PC-9 (cell line): ENCODE results near the gene GEMIN5. TPM values are rescaled to one million over a fixed set of nuclear protein-coding genes. Genes with fewer than 3 reads are reported as not detected.
"Not testable (repeated sequence)": the region's sequence is repeated elsewhere in the genome, so short reads cannot be mapped to it uniquely, and the experiment has no call there.

Experiments
- BruUV-seq: library from RNA; stranded (reverse); fragments of 400-500 nt; replicated peaks from 2 replicates; lab custom pipeline; 2021; lab: Mats Ljungman, UMichigan
- CTCF ChIA-PET: fragments of 300-600 bp; sonication (Branson Sonifier 250); formaldehyde crosslinking; loops from one replicate; lab custom pipeline; 2022; ENCODE audit warnings: antibody characterized with exemption; lab: Charles Lee
- POLR2A ChIA-PET: fragments of 300-600 bp; sonication (Branson Sonifier 250); formaldehyde crosslinking; loops from one replicate; lab custom pipeline; 2022; ENCODE audit warnings: antibody characterized with exemption; ENCODE audit not compliant: unreplicated experiment; lab: Charles Lee
- DNase-seq, 2 experiments: peaks; one replicate each; pipeline versions ENCODE4 v3.0.0 to v3.0.0-alpha.2; 2015 to 2022; ENCODE audit warnings: mixed read lengths in 1 of 2
- H2AFZ ChIP-seq: fragments of 200-600 bp; sonication (generic); 2 replicates; pipeline ENCODE4 v1.8.1; 2017; ENCODE audit warnings: antibody characterized with exemption
- H3F3A ChIP-seq: fragments of 200-600 bp; sonication (generic); 2 replicates; pipeline ENCODE4 v1.8.1; 2017; ENCODE audit warnings: antibody characterized with exemption, mild to moderate bottlenecking, low read depth; ENCODE audit not compliant: insufficient read depth
- H3K27ac ChIP-seq: fragments of 200-600 bp; sonication (generic); 2 replicates; pipeline ENCODE4 v1.6.1; 2016; ENCODE audit warnings: mixed run types
- H3K27me3 ChIP-seq: fragments of 200-600 bp; sonication (generic); 2 replicates; pipeline ENCODE4 v1.6.1; 2016; ENCODE audit warnings: low read depth, mixed run types; ENCODE audit not compliant: insufficient read depth
- H3K36me3 ChIP-seq: fragments of 200-600 bp; sonication (generic); 2 replicates; pipeline ENCODE4 v1.6.1; 2016; ENCODE audit warnings: low read depth, mixed run types
- H3K4me1 ChIP-seq: fragments of 200-600 bp; sonication (generic); replicated peaks from 2 replicates; pipeline ENCODE4 v1.6.1; 2016; ENCODE audit warnings: mixed run types; ENCODE audit not compliant: insufficient read depth
- H3K4me2 ChIP-seq: fragments of 200-600 bp; sonication (generic); 2 replicates; pipeline ENCODE4 v1.6.1; 2017; ENCODE audit warnings: mixed run types
- H3K4me3 ChIP-seq: fragments of 200-600 bp; sonication (generic); 2 replicates; pipeline ENCODE4 v1.6.1; 2016; ENCODE audit warnings: mixed run types
- H3K79me2 ChIP-seq: fragments of 200-600 bp; sonication (generic); 2 replicates; pipeline ENCODE4 v1.6.1; 2017; ENCODE audit warnings: low read depth, mixed run types
- H3K9me2 ChIP-seq: fragments of 200-600 bp; sonication (generic); 2 replicates; pipeline ENCODE4 v1.8.1; 2017; ENCODE audit warnings: mild to moderate bottlenecking; ENCODE audit not compliant: insufficient read depth
- H3K9me3 ChIP-seq: fragments of 200-600 bp; sonication (generic); 2 replicates; pipeline ENCODE4 v1.8.1; 2016; ENCODE audit warnings: low read depth; ENCODE audit not compliant: insufficient read depth
- H4K20me1 ChIP-seq: fragments of 200-600 bp; sonication (generic); 2 replicates; pipeline ENCODE4 v1.8.1; 2017; ENCODE audit not compliant: insufficient read depth
- EZH2 ChIP-seq: fragments of 200-600 bp; sonication (generic); IDR thresholded peaks from 2 replicates; pipeline ENCODE4 v1.8.0; 2017; ENCODE audit warnings: antibody characterized with exemption, low read depth
- intact Hi-C: fragments of 100-400 bp; cut with micrococcal nuclease; formaldehyde crosslinking; loops from one replicate; pipeline ENCODE4 v1.10.0; 2022; ENCODE audit not compliant: unreplicated experiment
- total RNA-seq: library from RNA; stranded (reverse); gene quantifications from 2 replicates; pipeline ENCODE4 v1.2.3, GENCODE V29; 2021
- TF ChIP-seq, protein P1 (sequence below): fragments of 200-600 bp; sonication (generic); conservative IDR thresholded peaks from 2 replicates; pipeline ENCODE4 v1.6.1; 2017; ENCODE audit warnings: mixed run types, antibody characterized with exemption, mild to moderate bottlenecking, moderate library complexity

Gene GEMIN5
- total RNA-seq, 1 experiment from 2014 or later = 18.6 TPM

DNA sequence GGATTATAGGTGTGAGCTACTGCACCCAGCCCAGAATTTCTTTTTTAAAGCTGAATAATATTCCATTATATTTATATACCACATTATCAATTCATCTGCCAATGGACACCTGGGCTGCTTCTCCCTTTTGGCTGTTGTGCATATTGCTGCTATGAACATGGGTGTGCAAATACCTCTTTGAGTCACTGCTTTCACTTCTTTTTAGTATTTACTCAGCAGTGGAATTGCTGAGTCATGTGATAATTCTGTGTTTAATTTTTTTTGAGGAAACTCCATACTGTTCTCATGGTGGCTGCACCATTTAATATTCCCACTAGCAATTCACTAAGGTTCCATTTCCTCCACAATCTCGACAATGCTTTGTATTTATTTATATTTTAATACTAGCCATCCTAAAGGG is 39.4 kb upstream of the GEMIN5 start:
- no peaks in the 10 kb centered on the region for H3K27me3 ChIP-seq
- H3K4me3 ChIP-seq = no peak overlapping the region
- no peaks in the 10 kb centered on the region for H3K79me2 ChIP-seq
- H3F3A ChIP-seq = no peaks in the 10 kb centered on the region
- no peaks in the 10 kb centered on the region for H3K36me3 ChIP-seq
- H3K9me3 ChIP-seq = no peaks in the 10 kb centered on the region; the same call in 1 of the 2 replicates
- H2AFZ ChIP-seq = no peak overlapping the region
- no peak overlapping the region for H3K27ac ChIP-seq
- no peak overlapping the region for H3K4me2 ChIP-seq
- peaks cover 7% of the 10 kb centered on the region; the same call in 1 of the 2 replicates for H3K4me1 ChIP-seq
- no peaks in the 10 kb centered on the region for H3K9me2 ChIP-seq
- H4K20me1 ChIP-seq = no peaks in the 10 kb centered on the region
- intact Hi-C loops = no loop called here
- POLR2A ChIA-PET = no interaction called here
- CTCF ChIA-PET = no interaction called here
- no peak for DNase-seq
- TF ChIP-seq, protein P1, sequence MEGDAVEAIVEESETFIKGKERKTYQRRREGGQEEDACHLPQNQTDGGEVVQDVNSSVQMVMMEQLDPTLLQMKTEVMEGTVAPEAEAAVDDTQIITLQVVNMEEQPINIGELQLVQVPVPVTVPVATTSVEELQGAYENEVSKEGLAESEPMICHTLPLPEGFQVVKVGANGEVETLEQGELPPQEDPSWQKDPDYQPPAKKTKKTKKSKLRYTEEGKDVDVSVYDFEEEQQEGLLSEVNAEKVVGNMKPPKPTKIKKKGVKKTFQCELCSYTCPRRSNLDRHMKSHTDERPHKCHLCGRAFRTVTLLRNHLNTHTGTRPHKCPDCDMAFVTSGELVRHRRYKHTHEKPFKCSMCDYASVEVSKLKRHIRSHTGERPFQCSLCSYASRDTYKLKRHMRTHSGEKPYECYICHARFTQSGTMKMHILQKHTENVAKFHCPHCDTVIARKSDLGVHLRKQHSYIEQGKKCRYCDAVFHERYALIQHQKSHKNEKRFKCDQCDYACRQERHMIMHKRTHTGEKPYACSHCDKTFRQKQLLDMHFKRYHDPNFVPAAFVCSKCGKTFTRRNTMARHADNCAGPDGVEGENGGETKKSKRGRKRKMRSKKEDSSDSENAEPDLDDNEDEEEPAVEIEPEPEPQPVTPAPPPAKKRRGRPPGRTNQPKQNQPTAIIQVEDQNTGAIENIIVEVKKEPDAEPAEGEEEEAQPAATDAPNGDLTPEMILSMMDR = no peak
- TF ChIP-seq EZH2 = no peak
- BruUV-seq = no TSS peak

DNA sequence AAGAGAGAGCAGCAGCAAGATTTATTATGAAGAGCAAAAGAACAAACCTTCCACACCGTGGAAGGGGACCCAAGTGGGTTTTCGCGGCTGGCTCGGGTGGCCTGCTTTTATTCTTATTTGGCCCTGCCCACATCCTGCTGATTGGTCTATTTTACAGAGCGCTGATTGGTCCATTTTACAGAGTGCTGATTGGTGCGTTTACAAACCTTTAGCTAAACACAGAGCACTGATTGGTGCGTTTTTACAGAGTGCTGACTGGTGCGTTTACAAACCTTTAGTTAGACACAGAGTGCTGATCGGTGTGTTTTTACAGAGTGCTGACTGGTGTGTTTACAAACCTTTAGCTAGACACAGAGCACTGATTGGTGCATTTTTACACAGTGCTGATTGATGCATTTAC is 38.1 kb upstream of the GEMIN5 start:
- H3K27ac ChIP-seq, H2AFZ ChIP-seq, POLR2A ChIA-PET, intact Hi-C loops, H3K9me2 ChIP-seq, H3K36me3 ChIP-seq, DNase-seq, H3F3A ChIP-seq, H3K4me1 ChIP-seq, H3K79me2 ChIP-seq, H4K20me1 ChIP-seq, CTCF ChIA-PET, H3K4me2 ChIP-seq, BruUV-seq, H3K4me3 ChIP-seq, H3K9me3 ChIP-seq, H3K27me3 ChIP-seq: not testable (repeated sequence)

DNA sequence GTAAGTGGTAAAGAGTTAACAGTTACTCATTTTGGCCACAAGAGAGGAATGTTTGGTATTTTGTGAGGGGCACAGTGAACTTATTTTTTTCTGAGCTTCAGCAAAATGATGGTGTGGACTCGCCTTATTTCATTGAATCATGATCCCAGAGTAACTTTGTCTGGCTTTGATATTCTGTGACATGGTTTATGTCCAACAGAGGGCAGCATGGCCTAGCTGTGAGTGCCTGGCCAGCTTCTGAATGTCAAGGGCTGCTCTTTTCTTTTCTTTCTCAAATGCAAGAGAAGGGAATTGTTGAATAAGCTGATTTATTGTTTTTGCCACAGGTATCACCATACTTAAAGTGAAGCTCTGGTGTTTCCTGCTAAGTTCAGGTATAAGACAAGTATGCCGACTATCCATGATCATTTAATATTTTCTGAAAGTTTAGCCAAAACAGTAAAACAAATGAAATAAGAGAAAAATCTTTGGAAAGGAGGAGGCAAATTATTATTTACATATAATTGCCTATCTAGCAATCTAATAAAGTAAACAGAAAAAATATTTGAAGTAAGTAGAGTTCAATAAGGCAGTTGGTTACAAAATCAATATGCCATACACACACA is 34.6 kb upstream of the GEMIN5 start:
- Histone ChIP-seq H3K9me2 (no peaks in the 10 kb centered on the region), H3K9me3 (no peaks in the 10 kb centered on the region; the same call in 1 of the 2 replicates), H3K4me3 (no peak overlapping the region), H3K27ac (no peak overlapping the region), H4K20me1 (no peaks in the 10 kb centered on the region), H3K4me1 (peaks cover 6% of the 10 kb centered on the region; the same call in 1 of the 2 replicates), H2AFZ (no peak overlapping the region), H3F3A (peaks cover 4% of the 10 kb centered on the region; the same call in 1 of the 2 replicates), H3K36me3 (peaks cover 8% of the 10 kb centered on the region; the same call in 1 of the 2 replicates), H3K4me2 (no peak overlapping the region), H3K79me2 (no peaks in the 10 kb centered on the region), H3K27me3 (no peaks in the 10 kb centered on the region)
- no TSS peak for BruUV-seq
- CTCF ChIA-PET = interaction anchor here (0.6 to 2.3 kb wide), 2 partner anchors 32 to 185 kb away, joined by 5 to 14 read pairs; no protein-coding TSS in a partner anchor
- intact Hi-C loops = no loop called here
- peak in 1 of 2 experiments; percentile 24 for DNase-seq
- POLR2A ChIA-PET = interaction anchor here (0.6 kb wide), 2 partner anchors 114 to 164 kb away, joined by 3 to 4 read pairs; partner anchors contain the start of gene CNOT8
- TF ChIP-seq, protein P1 = peak; percentile 78
- no peak for TF ChIP-seq EZH2
